Glomerular visceral epithelial cell (primary cell): ENCODE measurements around the gene KPTN.

ENCODE experiments used
- DNase-seq: peaks from one replicate; pipeline ENCODE4 v3.0.0-alpha.2; 2016; ENCODE audit errors: extremely low spot score

The KPTN gene

DNA sequence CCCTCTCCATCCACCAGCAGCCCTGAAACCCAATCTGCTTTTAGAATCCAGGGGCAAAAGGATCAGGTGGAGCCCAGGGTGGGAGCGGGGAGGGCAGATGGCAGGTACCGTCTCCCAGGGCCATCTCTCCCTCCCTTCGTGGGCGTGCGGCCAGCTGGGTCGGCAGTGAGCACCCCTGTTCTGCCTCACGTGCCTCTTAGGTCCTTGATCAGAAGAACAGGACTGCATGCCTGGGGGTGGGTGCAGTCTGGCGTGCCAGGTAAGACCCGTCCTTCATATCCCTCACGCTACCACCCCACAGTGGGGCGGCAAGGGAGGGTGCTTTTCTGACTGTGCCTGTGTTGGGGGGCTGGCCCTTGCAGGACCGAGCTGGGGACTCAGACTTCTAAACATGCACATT is 14.3 kb downstream of the KPTN start:
- DNase-seq, result no peak

GRCh38 chr19:47469363-47469700 is 14.7 kb downstream of the KPTN start:
- DNase-seq, result no peak

GRCh38 chr19:47467914-47468313 is 16.1 kb downstream of the KPTN start:
- DNase-seq, result no peak

- no peak for DNase-seq
Measured at GRCh38 chr19:47465957-47466356, 18.1 kb downstream of the KPTN start.

- DNase-seq, result no peak
Measured at GRCh38 chr19:47464675-47465419, 19.2 kb downstream of the KPTN start.

- no peak for DNase-seq
Measured at GRCh38 chr19:47461876-47462275, 22.1 kb downstream of the KPTN start.

GRCh38 chr19:47459477-47459876 is 24.5 kb downstream of the KPTN start:
- DNase-seq, result no peak

GRCh38 chr19:47458672-47459071 is 25.3 kb downstream of the KPTN start:
- DNase-seq, result no peak

- no peak for DNase-seq
Measured at GRCh38 chr19:47456721-47457474, 27.1 kb downstream of the KPTN start.

DNA sequence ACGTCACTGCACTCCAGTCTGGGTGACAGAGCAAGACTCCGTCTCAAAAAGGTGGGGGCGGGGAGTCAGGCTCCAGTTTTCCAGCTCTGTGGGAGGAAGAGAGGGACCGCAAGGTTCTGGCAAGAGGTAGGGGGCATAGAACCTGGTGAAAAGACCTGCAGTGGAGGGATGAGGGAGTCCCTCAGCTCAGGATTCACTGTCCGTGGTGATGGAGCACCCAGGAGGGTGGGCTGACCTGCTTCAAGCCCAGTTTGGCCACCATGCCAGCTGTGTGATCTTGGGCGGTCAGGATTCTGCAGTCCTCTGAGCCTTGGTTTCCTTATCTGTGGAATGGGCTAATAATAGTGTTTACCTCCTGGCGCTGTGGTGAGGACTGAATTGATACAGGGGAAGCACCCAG is 33.5 kb downstream of the KPTN start:
- DNase-seq, result no peak

GRCh38 chr19:47448360-47448727 is 35.7 kb downstream of the KPTN start:
- DNase-seq, result no peak

DNA sequence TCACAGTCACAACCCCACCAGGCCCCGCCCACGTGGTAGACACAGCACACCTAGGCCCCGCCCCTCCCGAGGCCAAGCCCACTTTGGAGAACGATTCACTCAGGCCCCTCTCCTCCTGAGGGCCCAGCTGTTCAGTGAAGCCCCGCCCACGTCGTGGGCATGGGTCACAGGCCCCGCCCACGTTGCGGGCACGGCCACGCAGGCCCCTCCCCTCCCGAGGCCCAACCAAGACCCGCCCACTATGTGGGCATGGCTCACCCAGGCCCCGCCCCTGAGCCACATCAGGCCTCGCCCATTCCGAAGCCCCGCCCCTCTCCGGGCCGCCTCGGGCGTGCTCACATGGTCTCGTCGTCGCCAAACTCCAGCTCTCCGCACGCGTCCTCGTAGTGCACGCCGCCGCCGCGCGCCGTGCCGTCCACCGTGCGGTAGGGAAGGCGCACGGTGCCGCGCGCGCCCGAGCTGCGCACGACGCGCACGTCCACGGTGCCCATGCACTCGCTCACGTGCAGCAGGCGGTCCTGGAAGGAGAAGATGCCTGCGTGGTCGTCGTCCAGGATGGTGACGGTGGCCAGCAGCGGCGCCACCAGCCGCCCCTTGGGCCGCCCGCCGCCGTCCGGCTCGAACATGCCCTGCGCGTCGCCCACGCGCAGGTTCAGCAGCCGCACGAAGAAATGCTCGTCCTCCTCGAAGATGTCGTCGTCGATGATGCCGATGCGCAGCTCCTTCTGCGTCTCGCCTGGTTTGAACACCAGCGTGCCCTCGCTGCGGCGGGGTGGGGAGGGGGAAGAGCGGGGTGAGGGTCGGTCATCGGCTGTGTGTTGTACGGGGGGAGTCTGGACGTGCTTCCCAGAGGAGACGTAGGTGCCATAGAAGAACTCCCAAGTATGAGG is 36.3 kb downstream of the KPTN start:
- peak; percentile 24 for DNase-seq

- DNase-seq, result no peak
Measured at GRCh38 chr19:47446534-47447469, 37.2 kb downstream of the KPTN start.

- DNase-seq, result peak; percentile 19
Measured at GRCh38 chr19:47445937-47446402, 38.0 kb downstream of the KPTN start.

DNA sequence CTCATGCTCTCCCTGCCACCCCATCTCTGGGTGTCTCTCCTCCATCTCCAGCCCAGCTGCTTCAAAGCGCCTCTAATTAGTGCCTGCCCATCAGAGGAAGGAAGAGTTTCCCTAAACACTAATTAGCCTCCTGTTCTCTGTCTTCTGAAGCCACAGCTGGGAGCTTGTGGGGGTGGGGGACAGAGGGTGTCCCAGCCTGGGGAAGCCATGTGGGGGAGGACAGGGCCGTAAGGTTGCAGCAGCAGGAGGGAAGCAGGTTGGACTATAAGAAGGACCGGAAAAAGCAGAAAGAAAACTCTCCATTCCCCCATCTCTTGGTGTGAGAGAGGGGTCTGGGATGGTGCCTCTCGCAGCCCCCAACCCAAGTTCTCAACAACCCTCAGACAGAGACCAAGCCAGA is 38.5 kb downstream of the KPTN start:
- no peak for DNase-seq

DNA sequence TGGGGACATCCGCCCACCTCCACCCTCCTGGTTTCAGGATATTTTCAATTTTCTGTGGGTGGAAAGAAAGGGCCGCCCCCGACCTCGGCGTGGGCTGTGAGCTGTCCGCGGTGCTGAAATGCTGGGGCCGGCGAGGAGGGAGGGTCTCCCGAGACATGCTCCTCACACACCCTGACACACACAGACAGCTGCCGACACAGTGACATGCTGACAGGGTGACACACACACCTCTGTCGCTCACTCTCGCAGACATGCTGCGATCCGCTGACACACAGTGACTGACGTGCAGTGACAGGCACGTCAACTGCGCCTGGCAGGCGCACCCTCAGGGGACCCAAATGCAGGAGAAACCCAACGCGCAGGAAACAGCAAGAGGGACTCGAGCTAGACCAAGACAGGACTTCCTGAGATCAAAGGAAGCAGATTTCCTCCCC is 39.6 kb downstream of the KPTN start:
- no peak for DNase-seq

DNA sequence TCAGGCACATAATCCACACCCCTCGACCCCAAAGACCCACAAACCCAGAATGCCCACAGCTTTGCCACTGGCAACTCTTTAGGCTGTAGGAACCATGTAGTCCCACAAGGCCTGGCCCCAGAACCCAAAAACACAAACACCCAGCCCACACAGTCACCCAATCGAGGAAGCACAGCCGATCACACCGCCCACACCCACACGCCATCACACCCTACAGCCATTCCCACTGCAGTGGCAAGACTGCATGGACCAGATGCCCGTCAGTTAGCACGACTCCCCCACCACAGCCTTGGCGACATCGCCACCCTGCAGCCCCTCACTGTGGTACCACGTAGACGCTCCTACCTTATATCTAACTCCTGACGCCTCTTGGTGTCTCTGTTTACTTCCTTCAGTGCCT is 40.7 kb downstream of the KPTN start:
- DNase-seq, result no peak

- DNase-seq, result no peak
Measured at GRCh38 chr19:47438793-47439220, 45.2 kb downstream of the KPTN start.

- DNase-seq, result no peak
Measured at GRCh38 chr19:47437500-47437899, 46.5 kb downstream of the KPTN start.

DNA sequence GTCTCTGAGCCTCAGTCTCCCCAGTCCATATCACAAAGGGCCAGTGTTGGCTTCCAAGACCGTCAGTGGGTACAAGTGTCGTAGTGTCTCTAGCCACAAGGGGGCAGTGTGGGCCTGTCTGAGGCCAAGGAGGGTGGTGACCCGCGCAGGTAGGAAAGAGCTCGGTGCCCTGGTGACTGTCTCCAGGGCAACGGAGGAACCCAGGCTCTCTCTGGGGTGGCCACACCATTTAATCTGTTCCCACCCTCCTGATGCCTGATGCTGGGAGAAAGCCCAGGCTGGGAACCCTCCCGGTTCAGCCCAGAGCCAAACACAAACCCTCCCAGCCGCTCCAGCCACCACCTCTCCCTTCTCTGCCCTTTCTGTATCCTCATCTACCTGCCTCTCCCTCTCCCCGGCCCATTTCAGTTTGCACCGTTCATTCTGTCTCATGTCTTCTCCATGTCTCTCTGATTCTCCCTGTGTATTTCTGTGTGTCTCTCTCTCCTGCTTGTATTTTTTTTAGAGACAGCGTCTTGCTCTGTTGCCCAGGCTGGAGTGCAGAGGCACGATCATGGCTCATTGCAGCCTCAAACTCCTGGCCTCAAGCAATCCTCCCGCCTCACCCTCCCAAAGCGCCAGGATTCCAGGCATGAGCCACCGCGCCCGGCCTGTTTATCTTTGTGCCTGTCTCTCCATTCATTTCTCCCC is 47.2 kb downstream of the KPTN start:
- DNase-seq, result peak; percentile 68
